Left ventricle myocardium inferior (tissue), 1 donor: ENCODE results near the gene XKR7. TPM values are rescaled to one million over a fixed set of nuclear protein-coding genes. Genes with fewer than 3 reads are reported as not detected.
A peak's percentile ranks its signal among the peaks of the same experiment; 100 is the strongest.
"Not testable (repeated sequence)": the region's sequence is repeated elsewhere in the genome, so short reads cannot be mapped to it uniquely, and the experiment has no call there.

ENCODE experiments used
- DNase-seq: peaks from one replicate; pipeline ENCODE4 v3.0.0-alpha.2; 2020
- H3K27ac ChIP-seq: fragments of 200-600 bp; replicated peaks from 2 replicates; pipeline ENCODE4 v1.8.0; 2021
- H3K27me3 ChIP-seq: fragments of 200-600 bp; 2 replicates; pipeline ENCODE4 v1.8.0; 2021; ENCODE audit warnings: low read depth
- H3K36me3 ChIP-seq: fragments of 200-600 bp; 2 replicates; pipeline ENCODE4 v1.8.0; 2021
- H3K4me1 ChIP-seq: fragments of 200-600 bp; 2 replicates; pipeline ENCODE4 v1.8.0; 2021
- H3K4me3 ChIP-seq: fragments of 200-600 bp; 2 replicates; pipeline ENCODE4 v1.8.0; 2021; ENCODE audit warnings: mild to moderate bottlenecking, moderate library complexity
- H3K9me3 ChIP-seq: fragments of 200-600 bp; replicated peaks from 2 replicates; pipeline ENCODE4 v1.8.0; 2021
- CTCF ChIP-seq: fragments of 200-600 bp; IDR thresholded peaks from 2 replicates; pipeline ENCODE4 v1.8.0; 2021; ENCODE audit warnings: antibody characterized with exemption, mild to moderate bottlenecking, borderline replicate concordance
- intact Hi-C: fragments of 100-400 bp; cut with micrococcal nuclease; formaldehyde crosslinking; loops from one replicate; pipeline ENCODE4 v1.11.0; 2022
- long read RNA-seq: library from polyadenylated mRNA; unstranded; transcript quantifications from one replicate; pipeline ENCODE4 v2.0.0, GENCODE V29; 2021
- total RNA-seq: library from RNA; stranded (reverse); fragmentation: NEBNext Ultra II Directional; extraction: Animal tissue kit (Norgen Biotek cat#: 25700); gene quantifications from one replicate; pipeline ENCODE4 v1.2.1, GENCODE V29; 2021
- donor health status: DM: no; HTN: yes; CAD: no; lungs with severe emphysema.

The XKR7 gene, protein sequence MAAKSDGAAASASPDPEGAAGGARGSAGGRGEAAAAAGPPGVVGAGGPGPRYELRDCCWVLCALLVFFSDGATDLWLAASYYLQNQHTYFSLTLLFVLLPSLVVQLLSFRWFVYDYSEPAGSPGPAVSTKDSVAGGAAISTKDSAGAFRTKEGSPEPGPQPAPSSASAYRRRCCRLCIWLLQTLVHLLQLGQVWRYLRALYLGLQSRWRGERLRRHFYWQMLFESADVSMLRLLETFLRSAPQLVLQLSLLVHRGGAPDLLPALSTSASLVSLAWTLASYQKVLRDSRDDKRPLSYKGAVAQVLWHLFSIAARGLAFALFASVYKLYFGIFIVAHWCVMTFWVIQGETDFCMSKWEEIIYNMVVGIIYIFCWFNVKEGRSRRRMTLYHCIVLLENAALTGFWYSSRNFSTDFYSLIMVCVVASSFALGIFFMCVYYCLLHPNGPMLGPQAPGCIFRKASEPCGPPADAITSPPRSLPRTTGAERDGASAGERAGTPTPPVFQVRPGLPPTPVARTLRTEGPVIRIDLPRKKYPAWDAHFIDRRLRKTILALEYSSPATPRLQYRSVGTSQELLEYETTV
- not detected for total RNA-seq
- long read RNA-seq: 0 reads

- H3K9me3 ChIP-seq: no peaks in the 10 kb centered on the region
- no peak within 1 kb of the TSS for H3K27ac ChIP-seq
- H3K4me3 ChIP-seq: peak within 1 kb of the TSS; percentile 30
- intact Hi-C loops: no loop called here
- no peak for TF ChIP-seq CTCF
- no peak for DNase-seq
- peaks cover 4% of the 10 kb centered on the region for H3K4me1 ChIP-seq
- peaks cover 83% of the 10 kb centered on the region for H3K27me3 ChIP-seq
- no peaks in the 10 kb centered on the region for H3K36me3 ChIP-seq
Measured at GRCh38 chr20:31967830-31968249, at the start of gene XKR7. TSS of gene XKR7 (plus strand) at chr20:31968151. CDS start at chr20:31968176, 25 bp downstream.

- Histone ChIP-seq H3K4me1 (no peaks in the 10 kb centered on the region), H3K36me3 (no peaks in the 10 kb centered on the region), H3K9me3 (no peaks in the 10 kb centered on the region), H3K27ac (no peak overlapping the region), H3K4me3 (no peak overlapping the region), H3K27me3 (peaks cover 46% of the 10 kb centered on the region)
- TF ChIP-seq CTCF: no peak
- intact Hi-C loops: no loop called here
- DNase-seq: no peak
Measured at GRCh38 chr20:31918466-31919105, 49.4 kb upstream of the XKR7 start.

DNA sequence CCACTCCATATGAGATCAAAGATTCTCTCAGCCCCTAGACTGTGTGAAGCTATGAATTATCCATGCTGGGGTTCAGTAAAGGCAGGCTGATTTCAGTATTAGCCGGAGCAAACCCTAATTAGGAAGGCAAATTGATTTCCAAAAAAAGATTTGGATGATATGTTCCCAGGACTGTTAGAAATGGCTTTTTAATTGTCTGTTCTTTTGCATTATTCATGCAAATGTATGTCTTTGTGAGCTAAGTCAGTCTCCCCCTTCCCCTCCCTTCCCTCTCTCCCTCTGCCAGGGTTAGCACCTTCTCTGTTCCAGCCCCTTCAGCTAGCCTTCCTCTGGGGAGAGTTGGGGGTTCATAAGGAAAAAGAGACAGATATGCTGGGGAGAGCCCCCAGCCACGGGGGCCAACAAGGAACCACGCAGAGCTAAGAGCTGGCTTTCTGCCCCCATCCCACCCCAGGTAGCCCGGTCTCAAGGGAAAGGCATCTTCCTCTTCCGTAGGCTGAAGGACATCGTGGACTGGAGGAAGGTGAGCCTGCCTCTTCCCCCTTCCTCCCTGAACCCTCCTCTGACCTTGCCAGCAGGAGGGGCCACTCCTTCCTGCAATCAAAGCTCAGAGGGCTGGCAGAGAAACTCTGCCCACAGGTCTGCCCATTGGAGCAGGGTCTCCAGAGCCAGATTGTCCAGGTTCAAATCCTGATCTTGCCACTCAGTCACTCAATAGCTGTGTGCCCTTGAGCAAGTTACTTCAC is 48.4 kb upstream of the XKR7 start:
- Histone ChIP-seq H3K9me3 (no peaks in the 10 kb centered on the region), H3K4me3 (no peak overlapping the region), H3K4me1 (no peaks in the 10 kb centered on the region), H3K36me3 (no peaks in the 10 kb centered on the region), H3K27ac (no peak overlapping the region), H3K27me3 (peaks cover 45% of the 10 kb centered on the region)
- no peak for TF ChIP-seq CTCF
- DNase-seq: no peak
- intact Hi-C loops: no loop called here

DNA sequence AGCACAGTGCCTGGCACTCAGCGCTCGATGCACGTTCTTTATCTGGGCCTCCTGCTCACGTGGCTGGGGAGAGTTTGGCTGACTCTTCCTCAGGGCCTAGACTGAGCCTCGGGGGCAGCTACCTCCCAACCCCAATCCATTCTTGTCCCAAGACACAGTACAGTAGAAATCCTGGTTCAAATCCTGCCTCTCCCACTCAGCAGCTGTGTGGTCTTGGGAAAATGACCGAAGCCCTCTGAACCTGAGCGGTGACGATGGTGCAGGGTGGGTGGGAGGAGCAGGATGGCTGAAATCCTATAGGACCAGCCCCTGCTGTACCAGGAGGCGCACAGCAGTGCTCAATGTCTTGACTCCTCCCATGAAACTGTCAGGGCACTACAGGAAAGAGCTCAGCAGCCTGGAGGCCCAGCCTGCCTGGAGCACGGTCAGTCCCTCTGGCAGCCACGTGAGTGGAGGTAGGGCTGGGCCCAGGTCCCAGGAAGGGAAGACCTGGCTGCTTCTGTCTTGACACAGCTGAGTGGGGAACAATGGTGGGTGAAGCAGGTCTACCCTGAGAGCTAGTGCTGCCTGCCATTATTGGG is 47.6 kb upstream of the XKR7 start:
- Histone ChIP-seq H3K36me3 (no peaks in the 10 kb centered on the region), H3K9me3 (no peaks in the 10 kb centered on the region), H3K4me1 (no peaks in the 10 kb centered on the region), H3K27ac (no peak overlapping the region), H3K27me3 (peaks cover 45% of the 10 kb centered on the region), H3K4me3 (no peak overlapping the region)
- DNase-seq: no peak
- intact Hi-C loops: no loop called here
- TF ChIP-seq CTCF: no peak

GRCh38 chr20:31921480-31921879 is 46.5 kb upstream of the XKR7 start:
- H3K27ac ChIP-seq, H3K4me1 ChIP-seq, H3K36me3 ChIP-seq, H3K9me3 ChIP-seq, H3K4me3 ChIP-seq, intact Hi-C loops, DNase-seq: not testable (repeated sequence)
- peaks cover 45% of the 10 kb centered on the region for H3K27me3 ChIP-seq
